ENCODE measurements around the gene DLL4.
"Not testable (repeated sequence)": the region's sequence is repeated elsewhere in the genome, so short reads cannot be mapped to it uniquely, and the experiment has no call there.

The DLL4 gene

DNA sequence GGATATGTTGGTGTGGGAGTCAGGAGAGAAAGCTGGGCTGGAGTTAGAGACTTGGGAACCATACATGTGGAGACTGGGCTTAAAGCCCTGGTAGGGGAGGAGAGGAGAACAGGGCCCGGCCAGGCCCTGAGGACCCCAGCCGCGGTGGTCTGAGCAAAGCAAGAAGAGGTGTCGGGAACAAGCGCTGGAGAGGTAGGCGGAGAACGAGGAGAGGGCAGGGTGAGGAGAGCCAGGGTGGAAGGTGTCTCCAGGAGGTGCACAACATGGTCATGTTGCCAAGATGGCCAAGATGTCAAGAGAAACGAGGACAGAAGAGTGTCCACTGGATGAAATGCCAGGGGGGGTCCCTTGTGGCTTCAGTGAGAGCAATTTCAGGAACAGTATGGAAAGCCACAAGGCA lies 29.6 kb downstream of the DLL4 start:
- no peak for DNase-seq (ENCODE audit: low read depth)

DNA sequence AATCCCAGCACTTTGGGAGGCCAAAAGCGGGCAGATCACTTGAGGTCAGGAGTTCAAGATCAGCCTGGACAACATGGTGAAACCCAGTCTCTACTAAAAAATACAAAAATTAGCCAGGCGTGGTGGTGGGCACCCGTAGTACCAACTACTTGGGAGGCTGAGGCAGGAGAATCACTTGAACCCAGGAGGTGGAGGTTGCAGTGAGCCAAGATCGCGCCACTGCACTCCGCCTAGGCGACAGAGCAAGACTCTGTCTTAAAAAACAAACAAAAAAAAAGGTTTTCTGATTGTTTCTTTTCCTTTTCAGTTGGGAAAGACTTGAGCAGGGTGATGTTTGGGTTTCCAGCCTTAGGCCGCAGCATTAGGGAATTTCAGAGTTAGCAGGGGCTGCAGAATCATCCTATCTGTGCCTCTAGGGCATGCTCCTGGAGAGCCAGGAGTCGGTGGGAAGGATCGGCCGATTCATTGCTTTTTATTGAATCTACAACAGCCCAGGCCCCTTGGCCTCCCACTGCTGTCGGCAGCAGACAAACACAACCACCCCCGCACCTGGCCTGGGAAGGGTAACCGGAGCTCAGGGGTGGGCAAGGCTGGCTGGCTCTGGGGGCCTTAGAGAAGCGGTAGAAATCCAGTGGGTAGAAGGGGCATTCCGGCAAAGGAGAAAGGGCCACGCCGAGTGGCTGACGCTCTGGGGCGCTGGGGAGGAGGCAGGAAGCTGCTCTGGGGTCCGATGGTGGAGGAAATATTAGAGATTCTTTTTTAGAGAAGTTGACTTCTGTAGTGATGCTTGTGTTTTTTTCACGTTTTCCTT lies 30.4 kb downstream of the DLL4 start:
- no peak for DNase-seq (ENCODE audit: low read depth)

DNA sequence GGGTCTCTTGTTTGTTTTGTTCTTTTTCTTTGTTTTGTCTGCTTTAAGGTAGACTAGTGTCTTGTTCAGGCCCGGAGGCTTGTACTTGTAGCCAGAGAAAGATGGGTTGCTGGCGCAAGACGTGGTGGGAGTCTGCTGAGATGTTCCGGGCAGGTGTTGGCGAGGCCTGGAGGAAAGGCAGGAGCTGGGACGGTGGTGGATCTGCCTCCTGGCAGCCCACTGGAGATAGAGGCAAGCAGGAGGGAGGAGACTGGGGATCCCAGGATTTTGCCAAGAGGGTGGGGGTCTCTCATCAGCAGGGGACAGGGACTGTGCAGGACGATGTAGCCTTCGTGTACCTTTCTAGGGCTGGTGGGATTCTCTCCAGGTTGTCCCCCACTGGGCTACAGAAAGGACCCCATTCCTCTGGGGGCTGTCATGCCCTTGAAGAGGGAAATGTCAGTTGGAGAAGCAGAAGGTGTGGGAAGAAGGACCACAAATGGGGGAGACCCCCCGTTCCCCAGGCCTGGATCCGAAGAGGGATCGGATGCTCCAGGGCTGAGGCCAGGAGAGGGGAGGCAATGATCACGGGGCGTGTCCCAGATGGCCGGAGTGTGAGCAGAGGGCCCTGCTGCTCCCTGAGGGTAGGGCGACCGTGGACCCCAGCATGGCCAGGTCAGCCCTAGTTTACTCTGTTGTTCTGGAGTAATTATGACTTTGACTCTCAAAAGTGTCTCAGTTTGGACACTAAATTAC lies 31.2 kb downstream of the DLL4 start:
- DNase-seq (ENCODE audit: low read depth) = no peak

DNA sequence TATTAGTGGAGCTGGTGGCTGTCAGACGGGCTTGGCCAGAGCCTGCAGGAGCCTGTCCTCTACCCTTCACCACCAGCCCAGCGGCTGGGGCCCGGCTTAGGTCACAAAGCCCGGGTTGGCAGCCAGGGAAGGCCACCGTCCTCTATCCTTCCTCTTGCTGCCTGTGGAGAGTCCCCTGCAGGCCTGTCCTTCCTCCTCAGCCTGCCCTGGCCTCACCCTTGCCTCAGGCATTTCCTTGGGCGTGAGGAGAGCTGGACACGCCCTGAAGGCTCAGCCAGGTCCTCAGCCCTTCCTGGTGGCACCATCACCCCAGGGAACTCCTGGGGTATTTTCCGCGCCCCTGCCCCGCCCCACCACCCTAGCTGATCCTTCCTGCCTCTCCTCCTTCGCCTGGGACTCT lies 31.8 kb downstream of the DLL4 start:
- DNase-seq (ENCODE audit: low read depth) = no peak

DNA sequence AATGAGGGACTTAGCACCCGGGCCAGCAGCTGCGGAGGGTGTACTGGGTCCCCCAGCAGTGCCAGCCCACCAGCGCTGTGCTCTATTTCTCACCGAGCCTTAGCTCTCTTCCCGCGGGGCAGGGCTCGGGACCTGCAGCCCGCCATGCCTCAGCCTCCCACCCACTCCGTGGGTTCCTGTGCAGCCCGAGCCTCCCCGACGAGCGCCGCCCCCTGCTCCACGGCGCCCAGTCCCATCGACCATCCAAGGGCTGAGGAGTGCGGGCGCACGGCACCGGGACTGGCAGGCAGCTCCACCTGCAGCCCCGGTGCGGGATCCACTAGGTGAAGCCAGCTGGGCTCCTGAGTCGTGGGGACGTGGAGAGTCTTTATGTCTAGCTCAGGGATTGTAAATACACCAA lies 32.6 kb downstream of the DLL4 start:
- not testable (repeated sequence) for DNase-seq (ENCODE audit: low read depth)

DNA sequence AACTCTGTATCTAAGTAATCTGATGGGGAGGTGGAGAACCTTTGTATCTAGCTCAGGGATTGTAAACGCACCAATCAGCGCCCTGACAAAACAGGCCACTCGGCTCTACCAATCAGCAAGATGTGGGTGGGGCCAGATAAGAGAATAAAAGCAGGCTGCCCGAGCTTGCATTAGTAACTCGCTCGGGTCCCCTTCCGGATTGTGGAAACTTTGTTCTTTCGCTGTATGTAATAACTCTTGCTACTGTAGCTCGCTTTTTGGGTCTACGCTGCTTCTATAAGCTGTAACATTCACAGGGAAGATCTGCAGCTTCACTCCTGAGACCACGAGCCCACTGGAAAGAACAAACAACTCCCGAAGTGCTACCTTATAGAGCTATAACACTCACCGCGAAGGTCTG lies 33.2 kb downstream of the DLL4 start:
- DNase-seq (ENCODE audit: low read depth) = not testable (repeated sequence)

DNA sequence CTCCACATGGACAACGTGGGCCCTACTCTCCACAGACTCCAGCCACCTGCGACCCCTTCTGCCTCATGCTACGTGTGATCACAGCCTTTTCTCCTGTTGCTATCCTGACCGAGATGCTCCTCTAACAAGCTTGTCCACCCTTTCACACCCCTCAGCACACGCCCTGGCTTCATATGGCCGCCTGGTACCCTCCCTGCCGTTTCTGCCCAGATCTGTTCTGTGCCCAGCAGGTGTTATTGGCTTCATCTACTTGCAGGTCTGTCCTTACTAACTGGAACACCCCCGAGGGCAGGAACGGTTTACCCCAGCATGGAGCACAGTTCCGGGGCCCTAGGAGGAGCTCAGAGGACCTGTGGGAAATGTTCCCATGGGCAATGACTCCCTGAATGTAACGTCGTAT lies 34.1 kb downstream of the DLL4 start:
- DNase-seq (ENCODE audit: low read depth) = no peak

DNA sequence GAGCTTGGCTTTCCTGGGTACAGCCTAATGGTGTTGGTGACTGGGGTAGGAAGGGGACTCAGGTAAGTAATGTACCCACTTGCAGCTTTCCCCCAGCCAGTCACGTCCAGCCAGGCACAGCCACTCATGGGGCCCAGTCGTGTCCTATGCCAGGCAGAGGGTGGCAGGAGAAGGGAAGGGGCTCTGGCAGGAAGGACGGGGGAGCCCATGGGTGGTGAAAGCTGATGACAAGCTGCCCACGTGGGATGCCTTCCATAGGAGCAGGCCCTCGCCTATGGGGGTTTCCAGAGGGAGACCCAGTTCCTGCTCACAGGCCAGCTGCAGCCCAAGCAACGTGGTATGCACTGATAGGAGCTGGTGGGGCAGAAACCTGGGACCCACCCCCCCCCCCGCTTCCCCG lies 34.9 kb downstream of the DLL4 start:
- DNase-seq (ENCODE audit: low read depth) = no peak

DNA sequence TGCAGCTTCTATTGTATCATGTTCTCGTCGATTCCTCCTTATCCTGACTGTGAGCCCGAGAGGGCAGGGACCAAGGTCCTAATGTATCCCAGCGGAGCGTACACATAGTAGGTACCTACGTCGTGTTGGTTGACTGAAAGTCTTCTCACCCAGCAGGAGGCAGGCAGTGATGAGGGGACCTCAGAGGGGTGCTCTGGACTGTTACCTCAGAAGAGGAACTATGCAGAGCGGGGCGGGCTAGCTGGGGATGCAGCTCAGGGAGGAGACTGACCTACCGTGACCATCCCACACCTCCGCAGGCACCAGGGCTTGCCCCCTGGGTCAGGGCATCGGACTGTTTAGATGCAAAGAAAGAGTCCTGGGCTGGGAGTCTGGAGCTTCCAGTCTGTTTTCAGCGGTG lies 35.5 kb downstream of the DLL4 start:
- DNase-seq (ENCODE audit: low read depth) = no peak

DNA sequence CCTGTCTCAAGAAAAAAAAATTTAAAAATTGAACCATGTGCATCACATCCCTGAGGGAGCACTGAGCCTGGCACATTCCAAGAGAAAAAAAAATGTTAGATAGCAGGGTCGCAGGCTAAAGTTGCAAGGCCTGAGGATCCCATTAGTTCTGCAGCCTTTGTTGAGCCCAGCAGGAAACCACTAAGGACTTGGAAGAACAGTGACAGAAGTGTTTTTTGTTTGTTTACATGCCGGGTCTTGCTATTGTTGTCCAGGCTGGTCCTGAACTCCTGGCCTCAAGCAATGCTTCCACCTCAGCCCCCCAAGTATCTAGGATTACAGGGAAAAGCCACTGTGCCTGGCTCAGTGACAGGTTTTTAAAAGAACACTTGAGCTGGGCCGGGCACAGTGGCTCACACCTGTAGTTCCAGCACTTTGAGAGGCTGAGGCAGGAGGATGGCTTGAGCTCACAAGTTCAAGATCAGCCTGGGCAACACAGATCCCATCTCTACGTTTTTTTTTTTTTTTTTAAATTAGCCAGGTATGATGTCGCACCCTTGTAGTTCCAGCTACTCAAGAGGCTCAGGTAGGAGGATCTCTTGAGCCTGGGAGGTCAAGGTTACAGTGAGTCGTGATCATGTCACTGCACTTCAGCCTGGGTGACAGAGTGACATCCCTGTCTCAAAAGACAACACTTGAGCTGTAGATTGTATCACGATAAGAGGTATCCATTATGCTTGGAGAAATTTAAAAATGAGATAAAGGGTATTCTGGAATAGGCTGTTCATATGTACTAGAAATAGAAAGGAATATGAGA lies 39.3 kb downstream of the DLL4 start:
- no peak for DNase-seq (ENCODE audit: low read depth)

DNA sequence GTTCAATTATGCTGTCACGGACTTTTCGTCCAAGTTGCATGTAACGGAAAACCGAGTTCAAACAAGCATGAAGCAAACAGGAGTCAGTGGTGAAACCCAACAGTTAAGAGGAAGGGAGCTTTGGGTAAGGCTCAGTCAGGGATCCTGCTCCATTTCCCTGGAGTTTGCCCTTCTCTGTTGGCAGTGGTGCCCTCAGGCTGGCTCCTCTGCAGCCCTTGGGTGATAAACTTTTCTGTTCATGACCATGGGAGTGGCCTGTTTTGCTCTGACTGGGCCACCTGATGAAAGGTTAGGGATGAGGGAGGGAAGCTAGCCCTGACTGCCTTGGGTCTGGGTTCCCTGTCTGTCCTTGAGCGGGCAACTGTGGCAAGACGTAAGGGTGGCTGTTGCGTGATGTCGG lies 40.2 kb downstream of the DLL4 start:
- DNase-seq (ENCODE audit: low read depth) = no peak

DNA sequence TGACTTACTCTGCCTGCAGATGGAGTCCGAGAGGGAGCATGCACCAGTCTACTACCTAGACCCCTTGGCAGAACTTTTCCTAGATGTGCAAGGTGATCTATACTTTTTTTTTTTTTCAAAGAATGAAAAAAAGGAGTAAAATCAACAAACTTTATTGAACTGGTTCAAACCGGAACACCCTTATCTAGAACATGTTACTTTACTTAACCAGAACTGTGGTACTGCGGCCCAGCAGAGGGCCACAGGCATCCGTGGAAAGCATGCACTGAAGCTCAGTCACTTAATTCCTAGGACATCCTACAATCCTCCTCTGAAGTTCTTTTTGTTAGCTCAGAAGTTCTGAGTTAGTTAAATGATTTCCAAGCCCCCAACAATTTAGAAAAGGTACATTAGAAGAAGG lies 45.7 kb downstream of the DLL4 start:
- DNase-seq (ENCODE audit: low read depth) = no peak

DNA sequence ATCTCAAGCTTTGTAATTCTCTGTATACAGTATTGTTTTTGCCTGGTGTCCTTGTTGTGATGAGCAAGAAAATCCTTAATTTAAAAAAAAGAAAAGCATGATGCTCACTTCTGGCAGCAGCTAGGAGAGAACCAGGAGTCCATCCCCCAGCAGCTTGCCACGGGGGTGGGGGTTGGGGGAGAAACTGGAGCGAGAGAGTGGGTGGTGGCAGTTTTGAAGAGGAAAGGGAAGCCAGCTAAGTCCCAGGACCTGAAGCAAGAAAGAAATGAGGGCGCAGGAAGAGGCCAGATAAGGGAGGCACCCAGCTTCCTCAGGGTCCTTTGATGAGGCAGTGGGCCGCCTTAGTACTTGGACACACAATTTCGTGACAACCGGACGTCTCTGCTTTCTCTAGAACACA lies 47.7 kb downstream of the DLL4 start:
- no peak for DNase-seq (ENCODE audit: low read depth)

DNA sequence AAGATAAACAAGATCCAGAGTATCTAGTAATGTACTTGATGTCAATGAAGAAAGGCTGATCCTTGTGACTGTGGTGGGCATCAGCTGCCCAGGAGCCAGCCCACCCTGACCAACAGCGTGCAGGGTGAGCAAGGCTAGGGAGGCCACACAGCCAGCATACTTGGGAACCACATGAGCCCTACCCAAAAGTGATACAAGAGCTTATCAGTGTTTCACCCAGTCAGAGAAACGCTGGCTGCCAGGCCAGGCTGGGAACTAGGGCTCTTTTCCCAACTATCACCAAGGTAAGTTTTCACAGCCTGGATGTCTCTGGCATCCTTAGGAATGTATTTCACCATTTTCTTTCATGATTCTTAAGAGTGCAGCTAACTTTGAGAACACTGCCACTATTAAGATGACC lies 49.0 kb downstream of the DLL4 start:
- no peak for DNase-seq (ENCODE audit: low read depth)

DNA sequence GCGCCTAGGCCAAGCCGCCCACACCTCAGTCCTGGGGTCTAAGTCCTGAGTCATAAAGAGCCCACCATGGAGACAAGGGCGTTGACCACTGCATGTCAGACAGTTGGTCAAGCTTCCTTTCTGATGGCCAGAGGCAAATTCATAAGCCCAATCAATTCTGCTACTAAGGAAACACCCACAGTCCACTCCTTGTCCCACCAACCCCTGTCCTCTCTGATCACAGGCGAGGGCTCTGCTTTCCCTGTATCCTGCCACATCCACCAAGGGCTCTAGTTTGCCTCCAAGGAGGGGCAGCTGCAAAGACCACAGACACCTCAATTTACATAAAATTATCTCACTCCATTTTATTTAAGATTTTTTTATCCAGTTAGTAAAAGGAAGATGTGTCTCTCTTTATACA lies 49.4 kb downstream of the DLL4 start:
- DNase-seq (ENCODE audit: low read depth) = no peak

DNA sequence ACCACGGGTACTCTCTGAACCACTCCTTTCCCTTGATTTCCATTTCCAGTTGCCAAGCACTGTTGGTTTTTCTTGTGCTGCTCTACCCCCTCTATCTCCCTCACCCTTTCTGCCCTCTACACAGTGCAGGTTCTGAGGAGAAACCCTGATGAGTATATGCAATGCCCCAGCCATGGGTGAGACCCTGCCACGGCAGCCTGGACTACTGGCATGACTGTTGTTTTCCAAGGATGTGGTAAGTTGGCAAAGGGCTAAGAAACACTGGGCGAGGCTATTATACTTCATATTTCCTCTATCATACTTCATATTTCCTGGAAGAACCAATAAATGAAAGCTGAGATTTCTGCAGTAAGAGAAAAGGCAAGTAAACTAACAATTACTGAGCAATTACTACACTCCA lies 52.0 kb downstream of the DLL4 start:
- DNase-seq (ENCODE audit: low read depth) = no peak

DNA sequence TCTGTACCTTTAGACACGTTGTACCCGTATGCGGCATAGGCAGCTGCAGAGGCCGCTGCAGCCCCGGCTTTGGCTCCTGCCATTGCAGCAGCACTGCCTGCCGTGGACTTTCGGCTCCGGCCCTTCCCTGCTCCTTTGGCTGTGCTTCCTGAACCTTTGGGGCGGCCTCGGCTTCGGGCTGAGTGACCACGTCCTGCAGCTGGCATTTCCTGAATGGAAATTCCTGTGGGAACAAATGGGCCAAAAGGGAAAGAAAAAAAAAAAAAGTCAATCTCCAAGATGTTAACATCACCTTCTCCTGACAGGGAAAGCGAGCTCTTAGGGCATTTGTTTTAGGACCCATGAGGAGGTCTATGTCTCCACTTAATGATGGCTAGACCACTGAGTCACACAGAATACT lies 53.7 kb downstream of the DLL4 start:
- DNase-seq (ENCODE audit: low read depth) = no peak

DNA sequence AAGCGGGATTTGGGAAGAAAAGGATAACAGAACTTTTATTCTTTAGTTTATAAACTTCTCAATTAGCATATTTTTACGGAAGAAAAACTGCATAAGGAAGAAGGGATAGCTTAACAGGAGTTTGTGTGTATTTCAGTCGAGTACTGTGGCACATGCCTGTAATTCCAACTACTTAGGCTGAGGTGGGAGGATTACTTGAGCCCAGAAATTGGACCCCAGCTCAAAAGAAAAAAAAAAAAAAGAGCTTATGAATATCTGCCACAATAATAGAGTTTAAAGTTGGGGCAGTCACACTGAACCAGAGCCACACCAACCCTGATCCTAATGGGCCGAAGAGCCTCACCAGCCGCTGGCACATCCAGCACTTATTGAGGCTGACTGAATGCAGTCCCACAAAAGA lies 55.3 kb downstream of the DLL4 start:
- no peak for DNase-seq (ENCODE audit: low read depth)

DNA sequence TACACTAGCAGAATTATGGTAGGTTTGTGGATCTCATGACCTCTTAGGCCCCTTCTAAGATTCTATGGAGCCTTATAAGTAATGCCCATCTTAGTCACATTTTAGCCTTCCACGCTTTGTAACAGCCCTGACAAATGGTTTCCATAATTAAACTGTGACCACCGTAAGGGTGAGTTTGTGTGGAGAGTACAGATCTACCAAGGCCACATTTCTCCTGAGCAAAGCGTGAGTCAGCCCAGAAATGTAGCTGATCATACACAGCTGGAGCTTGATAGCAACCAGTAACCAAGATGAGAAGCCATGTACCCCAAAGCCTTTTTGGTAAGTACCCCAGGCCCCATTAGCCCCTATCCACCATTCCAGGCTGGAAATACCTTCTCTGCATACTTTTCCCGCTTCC lies 55.8 kb downstream of the DLL4 start:
- peak; percentile 6 for DNase-seq (ENCODE audit: low read depth)

DNA sequence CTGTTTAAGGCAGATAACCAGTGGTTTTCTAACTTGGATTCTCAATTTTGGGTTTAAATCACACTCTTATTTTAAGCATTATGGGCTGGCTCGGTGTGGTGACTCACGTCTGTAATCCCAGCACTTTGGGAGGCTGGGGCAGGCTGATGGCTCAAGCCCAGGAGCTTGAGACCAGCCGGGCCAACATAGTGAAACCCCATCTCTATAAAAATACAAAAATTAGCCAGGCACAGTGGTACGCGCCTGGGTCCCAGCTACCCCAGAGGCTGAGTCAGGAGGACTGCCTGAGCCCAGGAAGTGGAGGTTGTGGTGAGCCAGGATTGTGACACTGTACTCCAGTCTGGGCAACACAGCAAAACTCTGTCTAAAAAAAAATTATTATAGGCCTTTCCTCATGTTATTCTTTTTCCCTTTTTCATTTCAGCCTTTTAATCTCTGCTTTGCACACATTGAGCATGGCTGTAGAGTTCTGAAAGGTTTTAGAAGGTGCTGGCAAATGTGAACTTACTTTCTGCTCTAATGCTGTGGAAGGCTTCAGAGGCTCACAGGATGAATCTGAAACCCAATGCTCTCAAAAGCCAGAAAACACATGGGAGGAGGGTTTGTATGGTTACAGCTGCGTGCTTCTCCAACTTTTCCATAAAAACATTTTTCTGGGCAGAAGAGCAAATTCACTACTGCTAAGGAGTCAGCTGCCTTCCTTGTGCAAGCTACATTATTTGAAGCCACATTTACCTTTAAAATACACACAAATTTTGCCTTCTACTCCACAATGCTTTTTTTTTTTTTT lies 56.6 kb downstream of the DLL4 start:
- DNase-seq (ENCODE audit: low read depth) = no peak

DNA sequence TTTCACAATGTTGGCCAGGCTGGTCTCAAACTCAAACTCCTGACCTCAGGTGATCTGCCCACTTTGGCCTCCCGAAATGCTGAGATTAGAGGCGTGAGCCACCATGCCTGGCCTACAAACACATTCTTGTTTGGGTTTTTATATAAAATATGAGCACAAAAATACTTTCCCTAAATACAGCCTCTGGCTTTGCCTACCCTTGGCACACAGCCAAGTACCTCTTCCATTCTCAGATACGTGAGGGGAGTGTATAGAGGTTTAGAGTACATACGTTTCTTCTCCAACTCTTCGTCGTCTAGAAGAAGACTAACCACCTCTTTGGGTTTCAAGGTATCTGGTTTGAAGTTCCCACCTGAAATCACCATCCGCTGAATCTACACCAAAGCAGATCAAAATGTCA lies 57.7 kb downstream of the DLL4 start:
- DNase-seq (ENCODE audit: low read depth) = no peak

DNA sequence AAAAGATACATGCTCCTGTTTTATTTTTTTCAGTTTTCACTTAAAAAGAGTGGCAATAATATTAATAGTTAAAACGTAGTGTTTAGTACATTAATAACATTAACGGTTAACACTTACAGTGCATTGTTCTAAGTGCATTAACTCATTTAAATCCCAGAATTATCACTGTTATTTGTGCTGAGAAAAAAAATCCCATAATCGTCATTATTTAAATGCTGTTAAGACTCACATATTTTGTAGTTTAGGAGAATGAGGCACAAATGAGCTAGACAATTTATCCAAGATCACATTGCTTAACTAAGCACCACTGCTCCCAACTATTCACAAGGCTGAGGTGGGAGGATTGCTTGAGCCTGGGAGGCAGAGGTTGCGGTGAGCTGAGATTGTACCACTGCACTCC lies 59.0 kb downstream of the DLL4 start:
- DNase-seq (ENCODE audit: low read depth) = no peak
